Neural cell (in vitro differentiated cells): ENCODE results near the gene SRGAP3. TPM values are rescaled to one million over a fixed set of nuclear protein-coding genes. Genes with fewer than 3 reads are reported as not detected.

Experiments
- H2AFZ ChIP-seq: fragments of 200-600, 300-800 bp; sonication (generic), shearing (Covaris generic); 2 replicates; pipeline ENCODE4 v1.6.0; 2014; ENCODE audit warnings: low read depth, mild to moderate bottlenecking, antibody characterized with exemption, low read length, moderate library complexity
- H3F3A ChIP-seq: fragments of 200-600 bp; shearing (Covaris generic); 2 replicates; pipeline ENCODE4 v1.6.1; 2016; ENCODE audit warnings: mild to moderate bottlenecking, moderate library complexity, mixed read lengths, antibody characterized with exemption, low read length; ENCODE audit not compliant: insufficient read depth, poor library complexity, severe bottlenecking
- H3K27ac ChIP-seq: fragments of 200-600, 300-800 bp; sonication (generic), shearing (Covaris generic); 2 replicates; pipeline ENCODE4 v1.5.1; 2014; ENCODE audit warnings: mild to moderate bottlenecking, low read length, moderate library complexity
- H3K27me3 ChIP-seq: fragments of 300-800, 200-600 bp; sonication (generic), shearing (Covaris generic); 2 replicates; pipeline ENCODE4 v1.6.0; 2014; ENCODE audit warnings: mild to moderate bottlenecking, low read depth, low read length, moderate library complexity; ENCODE audit not compliant: insufficient read depth
- H3K36me3 ChIP-seq: fragments of 300-800, 200-600 bp; sonication (generic), shearing (Covaris generic); 2 replicates; pipeline ENCODE4 v1.5.1; 2014; ENCODE audit warnings: mild to moderate bottlenecking, antibody characterized with exemption, low read length, moderate library complexity; ENCODE audit not compliant: insufficient read depth
- H3K4me2 ChIP-seq: fragments of 300-800, 200-600 bp; sonication (generic), shearing (Covaris generic); 2 replicates; pipeline ENCODE4 v1.6.0; 2014; ENCODE audit warnings: mild to moderate bottlenecking, low read length
- H3K4me3 ChIP-seq: fragments of 300-800, 200-600 bp; sonication (generic), shearing (Covaris generic); 2 replicates; pipeline ENCODE4 v1.5.1; 2014; ENCODE audit warnings: mild to moderate bottlenecking, low read length, moderate library complexity
- H3K79me2 ChIP-seq: fragments of 200-600 bp; shearing (Covaris generic); replicated peaks from 2 replicates; pipeline ENCODE4 v1.6.0; 2014; ENCODE audit warnings: mild to moderate bottlenecking, low read length, moderate library complexity; ENCODE audit not compliant: insufficient read depth
- H3K9ac ChIP-seq: fragments of 300-800, 200-600 bp; sonication (generic), shearing (Covaris generic); 2 replicates; pipeline ENCODE4 v1.6.1; 2016; ENCODE audit warnings: mild to moderate bottlenecking, low read length, mixed read lengths
- H3K9me2 ChIP-seq: fragments of 200-600 bp; shearing (Covaris generic); 2 replicates; pipeline ENCODE4 v1.6.1; 2016; ENCODE audit warnings: mild to moderate bottlenecking, low read length, mixed read lengths; ENCODE audit not compliant: insufficient read depth
- H3K9me3 ChIP-seq: fragments of 200-600, 300-800 bp; sonication (generic), shearing (Covaris generic); 2 replicates; pipeline ENCODE4 v1.6.1; 2016; ENCODE audit warnings: mild to moderate bottlenecking, mixed run types, low read length, moderate library complexity, mixed read lengths
- H4K20me1 ChIP-seq: fragments of 200-600 bp; shearing (Covaris generic); 2 replicates; pipeline ENCODE4 v1.6.1; 2016; ENCODE audit warnings: mild to moderate bottlenecking, mixed run types; ENCODE audit not compliant: insufficient read depth
- CTCF ChIP-seq: fragments of 450-650 bp; IDR thresholded peaks from 2 replicates; pipeline ENCODE4 v1.5.1; 2014; ENCODE audit warnings: antibody characterized with exemption, mild to moderate bottlenecking, moderate library complexity; ENCODE audit not compliant: poor library complexity, severe bottlenecking
- EP300 ChIP-seq: fragments of 450-650 bp; conservative IDR thresholded peaks from 2 replicates; pipeline ENCODE4 v1.6.1; 2014; ENCODE audit warnings: antibody characterized with exemption, mild to moderate bottlenecking, moderate library complexity; ENCODE audit not compliant: poor library complexity, severe bottlenecking
- EZH2 ChIP-seq: fragments of 200-600, 300-800 bp; shearing (Covaris generic), sonication (generic); IDR thresholded peaks from 2 replicates; pipeline ENCODE4 v1.6.1; 2014; ENCODE audit warnings: antibody characterized with exemption, low read length, borderline replicate concordance, mild to moderate bottlenecking; ENCODE audit not compliant: insufficient read depth, poor library complexity, severe bottlenecking
- MXI1 ChIP-seq: fragments of 450-650 bp; conservative IDR thresholded peaks from 2 replicates; pipeline ENCODE4 v1.6.1; 2014; ENCODE audit warnings: antibody characterized with exemption, mild to moderate bottlenecking; ENCODE audit not compliant: poor library complexity, severe bottlenecking
- POLR2AphosphoS5 ChIP-seq: IDR thresholded peaks from 2 replicates; pipeline ENCODE4 v1.6.1; 2012
- RAD21 ChIP-seq: fragments of 450-650 bp; conservative IDR thresholded peaks from 2 replicates; pipeline ENCODE4 v1.6.1; 2014; ENCODE audit warnings: antibody characterized with exemption, mild to moderate bottlenecking, moderate library complexity
- SMC3 ChIP-seq: fragments of 450-650 bp; conservative IDR thresholded peaks from 2 replicates; pipeline ENCODE4 v1.6.1; 2014; ENCODE audit warnings: antibody characterized with exemption, mild to moderate bottlenecking, moderate library complexity; ENCODE audit not compliant: poor library complexity
- TAF1 ChIP-seq: IDR thresholded peaks from 2 replicates; pipeline ENCODE4 v1.6.1; 2012; ENCODE audit warnings: low read depth
- polyA plus RNA-seq: library from polyadenylated mRNA; depleted of rRNA; stranded (reverse); fragments of >200 nt; gene quantifications from 2 replicates; pipeline ENCODE4 v1.2.3, GENCODE V29; 2014
- TF ChIP-seq, protein P1 (sequence below): IDR thresholded peaks from 2 replicates; pipeline ENCODE4 v1.6.1; 2012; ENCODE audit warnings: borderline replicate concordance

The SRGAP3 gene
- polyA plus RNA-seq, 1 donor from 2014 or later = 31.5 TPM

- no peak overlapping the region for H3K4me2 ChIP-seq
- H3K79me2 ChIP-seq = no peaks in the 10 kb centered on the region
- no peak overlapping the region for H3K9ac ChIP-seq
- H4K20me1 ChIP-seq = no peaks in the 10 kb centered on the region
- no peak overlapping the region for H3K27ac ChIP-seq
- no peak overlapping the region for H2AFZ ChIP-seq
- TF ChIP-seq, protein P1, sequence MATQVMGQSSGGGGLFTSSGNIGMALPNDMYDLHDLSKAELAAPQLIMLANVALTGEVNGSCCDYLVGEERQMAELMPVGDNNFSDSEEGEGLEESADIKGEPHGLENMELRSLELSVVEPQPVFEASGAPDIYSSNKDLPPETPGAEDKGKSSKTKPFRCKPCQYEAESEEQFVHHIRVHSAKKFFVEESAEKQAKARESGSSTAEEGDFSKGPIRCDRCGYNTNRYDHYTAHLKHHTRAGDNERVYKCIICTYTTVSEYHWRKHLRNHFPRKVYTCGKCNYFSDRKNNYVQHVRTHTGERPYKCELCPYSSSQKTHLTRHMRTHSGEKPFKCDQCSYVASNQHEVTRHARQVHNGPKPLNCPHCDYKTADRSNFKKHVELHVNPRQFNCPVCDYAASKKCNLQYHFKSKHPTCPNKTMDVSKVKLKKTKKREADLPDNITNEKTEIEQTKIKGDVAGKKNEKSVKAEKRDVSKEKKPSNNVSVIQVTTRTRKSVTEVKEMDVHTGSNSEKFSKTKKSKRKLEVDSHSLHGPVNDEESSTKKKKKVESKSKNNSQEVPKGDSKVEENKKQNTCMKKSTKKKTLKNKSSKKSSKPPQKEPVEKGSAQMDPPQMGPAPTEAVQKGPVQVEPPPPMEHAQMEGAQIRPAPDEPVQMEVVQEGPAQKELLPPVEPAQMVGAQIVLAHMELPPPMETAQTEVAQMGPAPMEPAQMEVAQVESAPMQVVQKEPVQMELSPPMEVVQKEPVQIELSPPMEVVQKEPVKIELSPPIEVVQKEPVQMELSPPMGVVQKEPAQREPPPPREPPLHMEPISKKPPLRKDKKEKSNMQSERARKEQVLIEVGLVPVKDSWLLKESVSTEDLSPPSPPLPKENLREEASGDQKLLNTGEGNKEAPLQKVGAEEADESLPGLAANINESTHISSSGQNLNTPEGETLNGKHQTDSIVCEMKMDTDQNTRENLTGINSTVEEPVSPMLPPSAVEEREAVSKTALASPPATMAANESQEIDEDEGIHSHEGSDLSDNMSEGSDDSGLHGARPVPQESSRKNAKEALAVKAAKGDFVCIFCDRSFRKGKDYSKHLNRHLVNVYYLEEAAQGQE = no peak
- TF ChIP-seq CTCF = no peak
- no peak for TF ChIP-seq RAD21
- no peak for TF ChIP-seq EP300
- no peak for TF ChIP-seq TAF1
- no peak for TF ChIP-seq MXI1
- TF ChIP-seq SMC3 = no peak
- no peak for TF ChIP-seq POLR2AphosphoS5
- TF ChIP-seq EZH2 = no peak
- no peaks in the 10 kb centered on the region for H3K9me2 ChIP-seq
- H3K4me3 ChIP-seq = no peak overlapping the region
- no peaks in the 10 kb centered on the region for H3F3A ChIP-seq
- no peaks in the 10 kb centered on the region for H3K9me3 ChIP-seq
- no peaks in the 10 kb centered on the region for H3K36me3 ChIP-seq
- no peaks in the 10 kb centered on the region for H3K27me3 ChIP-seq
These were observed 249.4 kb downstream of the SRGAP3 start for GRCh38 chr3:9000041-9000440.

DNA sequence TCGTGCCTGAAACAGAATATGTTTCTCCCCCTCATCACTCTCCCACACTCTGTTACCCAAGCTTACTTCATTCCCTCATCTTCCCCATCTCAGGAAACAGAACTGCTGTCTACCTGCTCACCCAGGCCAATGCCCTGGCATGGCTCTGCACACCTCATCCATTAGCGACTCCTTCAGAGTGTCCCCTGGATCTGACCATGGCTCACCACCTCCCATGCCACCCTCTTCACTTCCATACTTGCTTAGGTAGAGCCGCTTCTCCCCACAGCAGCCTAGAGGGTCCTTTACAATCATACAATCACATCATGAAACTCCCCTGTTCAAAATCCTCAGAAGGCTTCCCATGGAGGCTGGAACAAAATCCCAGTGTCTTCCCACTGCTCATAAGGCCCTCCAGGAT lies 252.3 kb downstream of the SRGAP3 start:
- Histone ChIP-seq H3K9me2 (no peaks in the 10 kb centered on the region), H3K79me2 (no peaks in the 10 kb centered on the region), H3K4me3 (no peak overlapping the region), H3K9ac (no peak overlapping the region), H3K9me3 (no peaks in the 10 kb centered on the region), H3K4me2 (no peak overlapping the region), H2AFZ (no peak overlapping the region), H3K27me3 (no peaks in the 10 kb centered on the region), H4K20me1 (no peaks in the 10 kb centered on the region), H3K27ac (no peak overlapping the region), H3F3A (no peaks in the 10 kb centered on the region), H3K36me3 (no peaks in the 10 kb centered on the region)
- TF ChIP-seq EP300 (no peak), RAD21 (no peak), EZH2 (no peak), SMC3 (no peak), MXI1 (no peak), CTCF (no peak), TAF1 (no peak), POLR2AphosphoS5 (no peak)
- TF ChIP-seq, protein P1 = no peak
